Measurements from ENCODE around the gene FEZF2.

Gene FEZF2

GRCh38 chr3:62371720-62372591 is 1.4 kb downstream of the FEZF2 start:
- no peak for DNase-seq

DNA sequence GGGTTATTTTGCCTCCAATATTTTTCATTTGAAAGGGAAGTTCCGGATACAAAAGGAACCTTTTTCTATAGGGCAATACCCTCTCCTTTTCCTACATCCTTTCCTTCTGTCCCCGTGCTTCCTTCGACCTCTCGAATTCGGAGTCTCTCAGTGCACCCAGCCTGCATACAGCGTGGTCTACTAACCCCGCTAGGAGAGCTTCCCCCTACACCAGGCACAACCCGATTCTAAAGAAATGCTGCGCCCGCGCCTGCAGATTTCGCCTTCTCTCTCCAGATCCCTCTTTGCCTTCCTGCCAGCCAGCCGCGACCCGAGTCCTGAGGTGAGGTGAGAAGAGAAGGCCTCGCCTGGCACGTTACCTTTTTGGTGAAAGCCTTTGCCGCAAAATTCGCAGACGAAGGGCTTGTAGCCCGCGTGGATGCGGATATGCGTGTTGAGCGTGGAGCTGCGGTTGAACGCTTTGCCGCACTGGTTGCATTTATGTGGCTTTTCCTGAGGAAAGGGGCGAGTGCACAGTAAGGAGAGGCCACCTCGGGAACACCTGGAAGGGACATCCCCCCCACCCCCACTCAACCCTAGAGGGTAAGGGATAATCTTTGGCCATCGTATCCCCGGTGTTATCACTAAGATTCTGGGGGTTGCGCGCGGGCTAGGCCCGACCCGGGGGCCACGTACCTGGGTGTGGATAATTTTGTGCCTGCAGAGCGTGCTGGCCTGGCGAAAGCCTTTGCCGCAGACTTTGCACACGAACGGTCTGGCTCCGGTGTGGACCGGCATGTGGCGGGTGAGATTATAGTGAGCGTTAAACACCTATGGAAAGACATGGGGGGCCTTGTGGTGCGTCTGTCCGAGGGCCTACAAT is 2.3 kb downstream of the FEZF2 start:
- no peak for DNase-seq

DNA sequence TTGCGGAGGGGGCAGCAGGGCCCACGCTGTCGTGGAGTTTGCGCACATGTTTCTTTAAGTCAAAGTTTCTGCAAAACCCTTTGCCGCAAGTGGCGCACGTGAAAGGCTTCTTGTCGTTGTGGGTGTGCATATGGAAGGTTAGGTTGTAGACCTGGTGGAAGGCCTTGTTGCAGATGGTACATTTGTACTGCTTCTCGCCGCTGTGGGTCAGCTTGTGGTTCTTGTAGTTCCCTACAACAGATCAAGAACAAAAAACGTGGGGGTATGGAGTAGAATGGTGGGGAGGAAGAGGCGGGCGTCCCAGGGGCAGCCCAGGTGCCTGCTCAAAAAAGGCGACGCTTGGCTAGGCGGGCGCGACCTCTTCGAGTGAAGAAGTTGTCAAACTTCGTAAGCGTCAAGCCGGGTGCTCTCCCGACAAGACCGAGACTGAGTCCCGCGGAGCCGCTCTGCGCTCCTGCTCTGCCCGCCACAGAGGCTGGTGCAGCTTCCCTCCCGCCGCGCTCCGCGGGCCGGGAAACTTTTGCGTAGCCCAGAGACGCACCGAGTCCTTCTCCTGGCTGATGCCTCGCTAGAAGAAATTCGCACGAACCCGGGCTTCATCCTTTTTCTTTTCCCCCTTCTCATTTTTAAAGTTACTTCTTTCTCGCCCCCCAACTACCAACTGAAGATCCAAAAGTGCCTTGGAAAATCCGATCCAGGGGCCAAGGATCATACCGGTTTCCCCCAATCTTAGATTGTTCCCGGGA is 3.1 kb downstream of the FEZF2 start:
- DNase-seq: no peak

- no peak for DNase-seq
Observed at GRCh38 chr3:62369476-62369743, 3.9 kb downstream of the FEZF2 start.

GRCh38 chr3:62368705-62369475 is 4.5 kb downstream of the FEZF2 start:
- no peak for DNase-seq

DNA sequence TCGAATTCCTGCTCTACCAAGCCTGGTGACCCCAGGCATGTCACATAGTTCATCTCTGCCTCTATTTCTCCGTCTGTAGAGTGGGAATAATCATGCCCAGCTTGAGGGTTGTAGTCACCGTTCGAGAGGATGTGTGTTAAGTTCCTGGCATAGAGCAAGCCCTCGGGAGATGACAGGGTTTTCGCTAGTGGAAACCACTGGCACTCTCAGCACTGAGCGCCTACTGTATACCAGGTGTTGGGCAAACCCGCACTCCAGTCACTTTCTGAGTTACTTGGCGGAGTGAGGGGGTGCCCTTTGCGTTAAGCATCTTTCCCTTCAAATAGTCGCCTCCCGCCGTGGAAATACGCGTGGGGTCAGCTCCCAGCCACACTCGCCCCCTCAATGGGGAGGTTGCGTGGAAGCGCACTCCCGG is 5.1 kb downstream of the FEZF2 start:
- DNase-seq: no peak

- no peak for DNase-seq
Observed at GRCh38 chr3:62367763-62368195, 5.6 kb downstream of the FEZF2 start.

GRCh38 chr3:62366126-62366484 is 7.2 kb downstream of the FEZF2 start:
- DNase-seq: no peak

DNA sequence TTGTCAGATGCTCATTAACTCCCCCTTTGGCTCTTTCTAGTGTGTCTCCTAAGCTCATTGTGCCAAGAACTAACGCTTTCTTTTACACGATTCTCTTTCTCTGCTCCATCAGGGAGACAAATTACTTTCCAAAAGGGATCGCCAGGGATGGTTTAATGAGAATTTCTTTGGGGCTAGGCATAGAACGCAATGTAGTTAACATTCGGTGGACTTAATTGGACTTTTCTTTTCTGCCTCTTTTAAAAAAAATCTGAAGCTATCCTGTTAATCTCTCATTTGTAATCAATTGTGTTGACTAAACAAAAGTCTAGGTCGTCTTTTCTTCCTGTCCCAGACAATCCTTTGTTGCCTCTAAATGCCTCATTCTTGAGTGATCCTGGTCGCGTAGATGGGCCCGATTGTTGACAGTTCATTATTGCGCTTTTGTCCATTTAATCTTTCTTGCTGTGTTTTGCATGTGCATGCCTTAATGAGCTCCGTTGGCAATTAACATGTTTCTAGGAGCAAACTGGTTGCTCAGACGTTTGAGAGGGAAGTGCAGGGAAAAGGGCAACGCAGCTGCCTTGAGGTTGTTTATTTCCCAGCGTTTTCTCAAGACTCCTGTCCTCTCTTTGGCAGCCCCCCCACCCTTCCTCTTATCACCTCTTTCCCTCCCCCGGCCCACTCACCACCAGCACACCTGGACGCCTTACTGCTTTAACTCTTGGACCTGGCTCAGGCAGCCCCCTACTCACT is 7.8 kb downstream of the FEZF2 start:
- no peak for DNase-seq

DNA sequence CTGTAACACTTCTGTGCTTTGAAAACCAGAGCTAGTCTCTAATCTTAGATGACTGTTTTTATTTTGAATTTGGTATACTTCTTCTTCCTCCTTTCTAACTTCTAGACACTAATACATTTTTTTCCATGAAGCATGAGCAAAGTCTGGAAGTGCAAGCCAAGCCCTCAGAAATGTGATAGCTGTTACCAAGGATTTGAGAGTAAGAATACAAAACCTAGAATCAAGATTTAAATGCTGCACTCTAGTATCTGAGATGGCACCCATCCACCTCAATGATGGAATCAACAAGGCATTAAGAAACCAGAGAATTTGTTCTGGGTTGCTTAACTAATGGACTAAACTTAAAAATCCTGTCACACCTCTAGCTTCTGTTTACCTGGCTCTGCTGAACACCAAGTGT is 9.2 kb downstream of the FEZF2 start:
- DNase-seq: no peak

DNA sequence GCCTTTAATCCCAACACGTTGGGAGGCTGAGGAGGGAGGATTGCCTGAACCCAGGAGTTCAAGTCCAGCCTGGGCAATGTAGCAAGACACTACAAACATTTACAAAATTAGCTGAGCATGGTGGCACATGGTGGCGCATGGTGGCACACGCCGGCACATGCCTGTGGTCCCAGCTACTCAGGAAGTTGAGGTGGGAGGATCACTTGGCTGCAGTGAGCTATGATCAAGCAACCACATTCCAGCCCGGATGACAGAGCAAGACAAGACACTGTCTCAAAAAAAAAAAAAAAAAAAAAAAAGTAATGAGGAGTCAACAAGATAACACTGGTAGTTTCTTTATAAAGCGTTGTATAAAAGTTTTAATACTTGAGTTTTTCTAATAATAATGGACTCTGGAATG is 10.1 kb downstream of the FEZF2 start:
- no peak for DNase-seq

- DNase-seq: no peak
Observed at GRCh38 chr3:62361824-62362223, 11.5 kb downstream of the FEZF2 start.

GRCh38 chr3:62361261-62361660 is 12.1 kb downstream of the FEZF2 start:
- DNase-seq: no peak

DNA sequence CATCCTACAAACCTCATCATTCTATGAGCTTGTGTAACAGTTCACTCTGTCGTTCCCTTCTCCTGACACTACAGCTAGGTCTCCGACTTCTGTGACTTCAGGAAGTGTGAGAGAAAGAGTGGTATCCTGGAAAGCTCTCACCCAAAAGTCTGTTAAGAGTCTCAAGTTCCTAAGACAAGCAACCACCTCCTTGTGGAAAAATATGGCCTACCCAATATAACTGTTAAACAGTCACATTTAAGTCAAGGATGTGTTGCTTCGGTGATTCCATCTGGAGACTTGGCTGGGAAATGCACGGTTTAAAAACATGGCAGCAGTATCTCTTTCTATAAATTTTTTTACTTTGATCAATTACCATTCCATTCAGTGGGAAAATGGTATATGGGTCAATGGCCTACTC is 13.8 kb downstream of the FEZF2 start:
- no peak for DNase-seq

GRCh38 chr3:62356356-62356755 is 17.0 kb downstream of the FEZF2 start:
- DNase-seq: no peak

- DNase-seq: no peak
Observed at GRCh38 chr3:62355703-62356102, 17.6 kb downstream of the FEZF2 start.

DNA sequence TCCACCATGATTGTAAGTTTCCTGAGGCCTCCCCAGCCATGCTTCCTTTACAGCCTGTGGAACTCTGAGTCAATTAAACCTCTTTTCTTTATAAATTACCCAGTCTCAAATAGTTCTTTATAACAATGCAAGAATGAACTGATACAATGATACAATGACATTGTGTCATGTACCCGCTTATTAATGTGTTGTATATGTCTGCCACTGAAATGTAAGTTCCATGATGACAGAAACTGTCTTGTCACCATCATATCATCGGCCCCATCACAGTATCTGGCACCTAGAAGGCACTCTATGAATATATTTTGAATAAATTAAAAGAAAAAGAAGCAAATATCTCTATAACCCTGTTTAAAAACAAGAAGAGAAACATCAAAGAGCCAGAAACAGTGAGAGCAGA is 29.6 kb downstream of the FEZF2 start:
- DNase-seq: no peak

DNA sequence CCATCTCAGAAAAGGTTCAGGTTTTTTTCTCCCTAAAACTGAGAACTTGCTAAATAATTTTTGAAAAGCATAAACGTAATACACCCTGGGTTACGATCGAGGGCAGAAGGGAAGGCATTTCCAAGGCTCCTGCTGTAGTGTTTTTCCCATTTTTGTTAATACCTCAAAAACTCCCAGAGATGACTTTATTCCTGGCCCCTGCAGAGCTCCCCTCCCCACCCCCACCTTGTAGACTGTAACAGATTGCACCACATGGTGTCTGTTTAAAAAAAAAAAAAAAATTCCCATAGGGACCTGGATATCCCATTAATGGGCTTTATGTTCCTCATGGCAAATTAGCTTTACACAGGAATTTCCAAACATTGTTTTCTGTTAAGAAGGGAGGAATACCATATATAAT is 38.2 kb downstream of the FEZF2 start:
- no peak for DNase-seq

DNA sequence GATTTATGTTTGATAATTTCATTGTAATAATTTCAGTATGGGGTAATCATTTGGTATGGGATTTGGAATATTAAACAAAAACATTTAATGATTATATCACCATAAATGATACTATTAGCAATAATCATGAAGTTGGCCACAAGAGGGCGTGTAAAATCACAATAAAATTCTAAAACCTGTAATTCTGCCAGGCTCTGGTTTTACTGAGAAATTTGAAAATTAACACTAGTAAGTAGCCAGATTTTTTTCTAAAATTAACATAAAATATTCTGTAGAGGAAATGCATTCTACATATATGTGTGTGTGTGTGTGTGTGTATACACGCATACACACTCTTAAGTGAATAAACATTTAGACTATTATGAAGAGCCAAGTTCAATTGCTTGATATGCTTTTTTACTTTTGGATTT is 40.5 kb downstream of the FEZF2 start:
- DNase-seq: no peak

GRCh38 chr3:62332017-62332416 is 41.3 kb downstream of the FEZF2 start:
- DNase-seq: no peak

GRCh38 chr3:62329971-62330370 is 43.4 kb downstream of the FEZF2 start:
- DNase-seq: no peak

DNA sequence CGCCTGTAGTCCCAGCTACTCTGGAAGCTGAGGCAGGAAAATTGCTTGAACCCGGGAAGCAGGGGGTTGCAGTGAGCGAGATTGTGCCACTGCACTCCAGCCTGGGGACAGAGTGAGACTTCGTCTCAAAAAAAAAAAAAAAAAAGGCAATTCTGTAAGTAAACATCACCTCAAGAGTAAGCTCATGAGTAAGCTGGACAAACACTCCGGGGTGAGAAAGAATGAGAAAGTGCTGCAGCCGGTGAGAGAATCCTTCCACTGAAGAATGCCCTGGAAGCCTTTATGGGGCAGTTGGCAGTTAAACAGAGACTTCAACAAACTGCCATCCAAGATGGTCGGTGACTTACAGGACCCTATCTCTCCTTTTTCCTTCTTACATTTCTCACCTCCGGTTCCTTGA is 47.5 kb downstream of the FEZF2 start:
- DNase-seq: no peak

All from activated CD4-positive, alpha-beta T cell treated with anti-CD3 and anti-CD28 coated beads, Interleukin-2, amount 50 U/mL, for 4 hours (primary cell).